NCI-H1694 treated with DMSO at 0.1 percent for 48 hours (cell line): ENCODE results near the gene OCSTAMP.

ENCODE experiments used
- DNase-seq: peaks from one replicate; lab custom pipeline; 2025; lab: John Stamatoyannopoulos, UW

Gene OCSTAMP

DNA sequence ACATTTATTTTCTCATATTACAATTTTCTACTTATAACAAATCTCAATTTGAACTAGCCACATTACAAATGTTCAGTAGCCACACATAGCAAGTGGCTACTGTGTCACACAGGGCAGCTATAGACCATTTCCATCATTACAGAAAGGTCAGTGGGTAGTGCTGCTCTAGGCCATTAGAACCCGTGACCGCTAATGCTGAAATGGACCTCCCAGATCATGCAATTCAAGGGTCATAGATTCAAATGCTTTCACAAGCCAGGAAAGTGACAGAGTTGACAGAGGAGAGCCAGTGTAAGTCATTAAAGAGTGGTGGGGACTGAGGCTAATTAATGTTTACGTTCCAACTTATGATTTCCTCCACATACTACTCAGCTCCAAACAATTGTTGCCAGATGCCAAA is 3.5 kb upstream of the OCSTAMP start:
- no peak for DNase-seq

DNA sequence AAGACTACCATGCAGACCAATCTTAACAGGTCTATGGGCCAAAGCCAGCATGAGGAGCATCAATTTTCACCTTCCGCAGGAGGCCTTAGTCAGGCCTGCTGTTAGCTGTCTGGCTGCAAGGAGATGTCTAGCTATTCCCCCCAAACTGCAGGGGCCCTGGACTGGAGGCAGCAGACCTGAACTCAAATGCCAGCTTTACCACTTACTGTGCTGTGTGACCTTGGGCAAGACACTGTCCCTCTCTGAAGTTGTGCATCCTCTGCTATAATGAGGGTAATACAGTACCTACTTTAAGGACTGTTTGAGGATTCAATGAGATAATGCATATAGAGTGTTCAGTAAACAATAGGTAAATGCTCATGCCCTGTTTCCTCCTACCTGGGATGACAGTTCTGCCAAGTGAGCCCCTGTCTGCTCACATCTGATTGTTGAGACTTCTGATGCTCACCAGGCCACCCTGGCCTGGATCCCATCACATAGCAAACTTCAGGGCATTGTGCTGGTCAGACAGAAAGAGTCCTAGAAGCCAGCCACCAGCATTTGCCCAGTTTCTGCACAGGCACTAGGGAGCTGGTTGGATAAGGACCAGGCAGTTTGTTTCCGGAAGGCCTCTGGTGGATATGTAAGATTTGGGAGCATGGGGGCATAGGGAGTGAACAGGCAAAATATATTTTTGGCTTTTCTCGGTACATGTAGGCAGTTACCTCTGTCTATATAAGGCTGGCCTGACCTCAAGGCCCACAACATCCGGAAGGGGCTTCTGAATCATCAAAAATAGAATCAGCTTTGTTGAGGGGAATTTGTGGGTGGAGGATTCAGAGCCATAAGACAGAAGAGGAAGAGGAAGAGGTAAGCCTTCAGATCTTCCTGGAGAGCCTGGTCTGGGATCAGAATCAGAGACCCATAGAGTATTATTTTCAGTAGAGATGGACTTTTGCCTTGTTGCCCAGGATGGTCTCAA is 2.3 kb upstream of the OCSTAMP start:
- DNase-seq: no peak

- no peak for DNase-seq
These were observed 1.3 kb upstream of the OCSTAMP start for GRCh38 chr20:46551522-46552381.

DNA sequence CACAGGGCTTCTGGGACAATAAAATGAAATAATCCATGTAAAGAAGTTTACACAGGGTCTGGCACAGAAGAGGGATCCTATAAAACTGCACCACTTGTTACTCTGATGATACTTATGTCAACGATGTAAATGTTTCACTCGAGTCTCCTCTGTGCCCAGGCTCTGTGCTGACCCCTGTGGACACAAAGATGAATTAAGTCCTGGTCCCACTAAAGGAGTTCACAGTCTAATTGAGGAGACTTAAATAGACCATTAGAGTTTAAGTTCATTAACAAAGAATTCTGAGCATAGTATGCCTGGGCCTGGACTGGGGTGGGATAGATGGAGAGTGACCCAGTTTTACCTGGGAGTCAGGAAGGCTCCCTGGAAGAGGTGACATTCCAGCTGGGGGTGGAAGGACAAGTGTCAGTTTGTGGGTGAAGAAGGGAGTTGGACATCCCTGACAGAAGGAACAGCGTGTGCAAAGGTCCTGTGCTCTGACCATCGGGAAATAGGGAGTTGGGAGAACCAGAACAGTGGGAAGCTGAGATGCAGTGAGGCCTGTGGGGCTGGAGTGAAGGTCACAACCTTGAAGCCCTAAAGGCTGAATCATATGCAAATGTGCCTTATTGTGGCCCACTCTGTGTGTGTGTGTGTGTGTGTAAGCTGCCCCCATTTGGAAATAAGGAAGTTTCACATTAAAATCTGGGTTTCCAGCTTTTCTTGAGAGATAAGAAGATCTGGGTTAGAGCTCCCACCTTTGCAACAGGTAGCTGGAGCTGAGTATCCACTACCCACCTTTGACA is 1.1 kb downstream of the OCSTAMP start:
- DNase-seq: no peak

- DNase-seq: no peak
These were observed 1.8 kb downstream of the OCSTAMP start for GRCh38 chr20:46548688-46549087.

DNA sequence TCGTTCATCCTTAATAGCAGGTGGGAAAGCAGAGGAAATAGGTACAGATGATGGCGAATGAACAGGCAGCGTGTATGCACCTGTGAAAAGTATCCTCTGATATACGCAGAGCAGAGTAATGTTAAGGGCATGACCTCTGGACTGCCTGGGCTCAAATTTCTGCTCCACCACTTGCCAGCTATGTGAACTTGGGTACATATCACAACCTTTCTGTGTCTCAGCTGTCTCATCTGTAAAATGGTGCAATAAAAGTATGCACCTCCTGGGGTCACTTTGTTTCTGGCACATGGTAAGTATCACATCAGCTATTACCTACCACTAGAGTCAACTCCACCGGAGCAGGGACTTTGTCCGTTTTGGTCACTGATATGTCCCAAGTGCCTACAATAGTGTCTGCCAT is 2.5 kb downstream of the OCSTAMP start:
- no peak for DNase-seq

DNA sequence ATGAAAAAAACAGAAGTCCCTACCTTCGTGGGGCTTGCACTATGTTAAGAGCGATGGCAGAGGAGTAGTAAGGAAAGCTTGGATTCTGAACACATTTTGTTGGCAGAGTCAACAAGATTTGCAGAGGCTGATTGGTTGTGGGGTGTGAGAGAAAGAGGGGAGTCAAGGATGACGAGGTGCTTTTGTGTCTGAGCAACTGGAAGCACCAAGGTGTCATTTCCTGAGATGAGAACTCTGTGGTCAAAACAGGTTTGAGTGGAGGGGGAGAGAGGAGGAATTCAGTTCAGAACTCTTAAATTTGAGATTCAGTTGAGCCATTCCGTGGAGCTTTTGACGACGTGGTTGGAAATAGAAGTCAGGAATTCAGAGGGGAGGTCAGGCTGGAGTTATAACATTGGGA is 3.5 kb downstream of the OCSTAMP start:
- no peak for DNase-seq

- no peak for DNase-seq
These were observed 4.2 kb downstream of the OCSTAMP start for GRCh38 chr20:46546298-46546697.

DNA sequence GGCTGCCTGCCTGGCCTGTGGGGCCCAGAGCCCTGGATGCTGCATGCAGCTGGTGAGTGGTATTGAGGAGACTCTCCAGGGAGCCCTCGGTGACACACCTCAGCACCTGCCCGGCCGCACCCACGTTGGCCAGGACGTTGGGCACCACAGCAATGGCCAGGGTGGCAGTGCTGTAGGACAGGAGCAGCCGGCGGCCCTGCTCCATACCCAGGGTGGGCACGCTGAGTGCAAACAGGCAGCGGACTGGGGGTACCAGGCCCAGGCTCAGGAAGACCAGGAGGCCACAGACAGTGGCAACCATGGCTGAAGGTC is 4.7 kb downstream of the OCSTAMP start:
- DNase-seq: no peak

GRCh38 chr20:46545077-46545826 is 5.2 kb downstream of the OCSTAMP start:
- no peak for DNase-seq

DNA sequence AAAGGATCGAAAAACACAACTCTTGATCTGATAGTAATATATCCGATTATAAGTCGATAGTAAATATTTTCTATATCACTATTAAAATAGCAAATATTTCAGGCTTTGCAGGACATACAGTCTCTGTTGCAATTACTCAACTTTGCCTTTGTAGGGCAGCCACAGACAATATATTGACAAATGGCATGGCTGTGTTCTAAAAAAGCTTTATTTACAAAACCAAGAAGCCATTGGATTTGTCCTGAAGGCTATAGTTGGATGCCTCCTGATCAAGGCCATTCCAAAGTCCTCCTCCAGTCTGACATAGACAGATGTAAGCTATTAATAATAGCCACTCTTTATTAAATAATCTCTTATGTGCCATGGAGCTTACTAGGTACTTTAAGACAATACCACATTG is 5.9 kb downstream of the OCSTAMP start:
- DNase-seq: no peak

DNA sequence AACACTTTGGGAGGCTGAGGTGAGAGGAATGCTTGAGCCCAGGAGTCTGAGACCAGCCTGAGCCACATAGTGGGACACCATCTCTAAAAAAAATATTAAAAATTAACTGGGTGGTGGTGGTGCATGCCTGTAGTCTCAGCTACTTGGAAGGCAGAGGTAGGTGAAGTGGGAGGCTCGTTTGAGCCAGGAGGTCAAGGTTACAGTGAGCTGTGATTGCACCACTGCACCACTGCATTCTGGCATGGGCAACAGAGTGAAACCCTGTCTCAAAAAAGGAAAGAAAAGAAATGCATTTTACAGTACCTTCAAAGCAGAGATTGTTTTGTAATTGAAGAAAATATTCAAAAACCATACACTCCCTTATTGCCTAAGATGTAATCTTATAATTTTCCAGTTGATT is 6.5 kb downstream of the OCSTAMP start:
- no peak for DNase-seq

- no peak for DNase-seq
These were observed 7.4 kb downstream of the OCSTAMP start for GRCh38 chr20:46543033-46543432.

DNA sequence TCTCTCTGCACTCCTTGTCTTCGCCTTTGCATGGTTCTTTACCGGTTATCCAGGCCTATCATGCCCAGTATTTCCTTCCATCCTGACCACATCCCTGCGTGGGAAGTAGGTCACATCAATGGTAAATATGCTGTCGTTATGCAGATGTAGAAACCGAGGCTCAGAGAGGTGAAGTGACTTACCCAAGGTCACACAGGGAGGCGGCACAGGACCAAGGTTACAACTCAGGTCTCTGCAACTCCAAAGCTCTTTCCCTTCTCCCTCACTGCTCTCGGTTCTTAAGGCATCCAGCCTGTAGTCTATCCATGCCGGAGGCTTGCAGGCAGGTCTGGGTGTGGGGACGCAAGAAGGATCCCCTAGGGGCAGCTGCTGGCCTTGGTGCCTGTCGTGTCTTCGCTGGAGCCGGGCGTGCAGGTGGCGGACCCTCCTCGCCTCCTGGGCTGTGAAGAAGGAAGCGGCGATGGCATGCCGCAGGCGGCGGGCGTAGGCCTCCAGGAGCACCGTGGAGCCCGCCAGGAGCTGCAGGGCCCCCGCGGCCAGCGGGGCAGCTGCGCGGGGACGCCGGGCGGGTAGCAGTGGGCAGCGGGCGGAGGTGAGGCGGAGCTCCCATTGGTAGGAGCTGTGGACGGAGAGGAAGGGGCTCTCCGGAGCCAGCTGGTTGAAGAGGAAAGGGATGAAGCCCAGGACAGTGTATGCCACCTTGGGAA is 9.1 kb downstream of the OCSTAMP start:
- no peak for DNase-seq

DNA sequence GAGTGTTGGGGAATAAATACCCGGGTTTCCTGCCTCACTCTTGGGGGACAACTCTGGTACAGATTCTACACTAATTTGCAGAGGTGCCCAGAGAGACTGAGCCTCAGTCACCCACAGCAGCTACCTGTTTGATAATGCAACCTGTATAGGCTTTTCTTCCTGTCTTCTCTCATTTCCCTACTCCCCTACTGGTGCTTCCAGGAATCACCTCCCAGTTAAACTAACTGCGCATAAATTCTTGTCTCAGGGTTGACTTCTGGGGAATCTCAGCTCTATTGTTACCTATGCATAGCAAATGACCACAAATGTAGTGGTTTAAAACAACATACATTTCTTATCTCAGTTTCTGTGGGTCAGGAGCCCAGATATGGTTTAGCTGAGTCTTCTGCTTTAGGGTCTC is 11.3 kb downstream of the OCSTAMP start:
- no peak for DNase-seq

DNA sequence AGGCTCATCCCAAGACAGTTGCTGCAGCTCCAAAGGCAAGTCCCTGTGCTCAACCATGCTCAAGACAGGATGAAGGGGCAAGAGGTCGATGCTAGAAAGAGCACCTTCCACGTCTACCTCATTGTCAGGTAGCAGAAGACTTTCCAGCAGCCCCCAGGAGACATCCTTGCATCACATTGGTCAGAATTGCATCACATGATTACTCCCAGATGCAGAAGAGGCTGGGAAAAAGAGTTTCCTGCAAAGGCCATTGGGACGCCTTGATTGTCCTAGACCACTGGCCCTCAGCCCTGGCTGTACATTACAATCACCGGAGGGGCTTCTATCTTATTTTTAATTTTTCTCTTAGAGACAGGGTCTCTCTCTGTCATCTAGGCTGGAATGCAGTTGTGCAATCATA is 19.8 kb downstream of the OCSTAMP start:
- DNase-seq: no peak

DNA sequence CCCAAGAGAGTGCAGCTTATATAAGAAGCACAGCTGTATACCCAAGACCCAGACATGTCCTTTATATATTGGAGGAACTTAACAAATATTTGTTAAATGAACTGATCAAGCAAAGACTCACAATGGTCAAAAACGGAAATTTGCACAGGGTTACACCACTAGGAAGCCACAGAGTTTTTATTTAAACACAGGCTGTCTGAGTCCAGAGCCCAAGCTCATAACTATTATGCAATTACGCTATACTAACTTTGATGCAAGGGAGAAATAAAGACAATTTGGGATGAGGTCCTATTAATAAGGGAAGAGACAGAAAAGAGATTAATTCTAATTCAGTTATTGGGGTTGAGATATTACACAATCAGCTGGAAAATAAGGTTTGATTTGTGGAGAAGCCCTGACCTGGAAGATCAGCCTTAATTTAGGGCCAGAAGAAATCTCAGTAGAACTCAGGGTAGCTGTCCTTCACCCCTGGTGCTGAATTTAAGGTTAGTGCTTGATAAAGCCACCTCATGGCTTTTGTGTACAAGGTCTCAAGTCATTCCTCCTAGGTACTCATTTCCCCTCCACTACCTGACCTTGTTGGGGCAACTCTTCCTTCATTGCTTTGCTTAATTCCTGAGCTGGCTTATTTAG is 26.6 kb downstream of the OCSTAMP start:
- DNase-seq: no peak

- no peak for DNase-seq
These were observed 27.3 kb downstream of the OCSTAMP start for GRCh38 chr20:46523108-46523507.

GRCh38 chr20:46520976-46521579 is 29.4 kb downstream of the OCSTAMP start:
- peak; percentile 50 for DNase-seq

DNA sequence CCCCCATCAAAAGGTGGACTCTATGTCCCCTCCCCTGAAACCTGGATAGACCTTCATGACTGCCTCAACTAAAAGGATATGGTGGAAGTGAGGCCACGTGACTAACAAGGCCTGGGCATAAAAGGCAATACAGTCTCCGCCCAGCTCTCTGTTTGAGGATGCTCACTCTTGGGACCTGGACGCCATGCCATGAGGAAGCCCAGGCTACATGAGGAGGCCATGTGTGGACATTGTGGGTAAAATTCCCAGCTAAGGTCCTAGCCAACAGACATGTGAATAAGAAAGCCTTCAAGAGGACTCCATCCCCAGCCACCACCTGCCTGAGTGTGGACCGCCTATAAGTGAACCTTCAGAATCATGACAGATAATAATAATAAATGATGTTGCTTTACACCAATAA is 29.9 kb downstream of the OCSTAMP start:
- DNase-seq: no peak
